SK-N-MC (cell line): ENCODE measurements around the gene HOXD12.

Source experiments
- EZH2 ChIP-seq: fragments of 200-600 bp; sonication (generic); IDR thresholded peaks from one replicate; pipeline ENCODE4 v1.6.1; 2017; ENCODE audit warnings: antibody characterized with exemption
- FOXP2 ChIP-seq: optimal IDR thresholded peaks from 2 replicates; pipeline ENCODE3; 2011; ENCODE audit warnings: mild to moderate bottlenecking, moderate library complexity; ENCODE audit not compliant: insufficient read depth; ENCODE audit errors: extremely low read length, control extremely low read depth
- POLR2AphosphoS5 ChIP-seq: IDR thresholded peaks from 2 replicates; pipeline ENCODE4 v1.6.1; 2012; ENCODE audit warnings: mild to moderate bottlenecking, low read depth, low read length, borderline replicate concordance

- no peak for TF ChIP-seq EZH2
- no peak for TF ChIP-seq POLR2AphosphoS5
- TF ChIP-seq FOXP2 = no peak
These were observed 8.7 kb upstream of the HOXD12 start for GRCh38 chr2:176090862-176091261.
